ENCODE measurements around the gene PCDH18.

GRCh38 chr4:137558951-137559350 is 26.7 kb upstream of the PCDH18 start:
- TF ChIP-seq, protein P1, sequence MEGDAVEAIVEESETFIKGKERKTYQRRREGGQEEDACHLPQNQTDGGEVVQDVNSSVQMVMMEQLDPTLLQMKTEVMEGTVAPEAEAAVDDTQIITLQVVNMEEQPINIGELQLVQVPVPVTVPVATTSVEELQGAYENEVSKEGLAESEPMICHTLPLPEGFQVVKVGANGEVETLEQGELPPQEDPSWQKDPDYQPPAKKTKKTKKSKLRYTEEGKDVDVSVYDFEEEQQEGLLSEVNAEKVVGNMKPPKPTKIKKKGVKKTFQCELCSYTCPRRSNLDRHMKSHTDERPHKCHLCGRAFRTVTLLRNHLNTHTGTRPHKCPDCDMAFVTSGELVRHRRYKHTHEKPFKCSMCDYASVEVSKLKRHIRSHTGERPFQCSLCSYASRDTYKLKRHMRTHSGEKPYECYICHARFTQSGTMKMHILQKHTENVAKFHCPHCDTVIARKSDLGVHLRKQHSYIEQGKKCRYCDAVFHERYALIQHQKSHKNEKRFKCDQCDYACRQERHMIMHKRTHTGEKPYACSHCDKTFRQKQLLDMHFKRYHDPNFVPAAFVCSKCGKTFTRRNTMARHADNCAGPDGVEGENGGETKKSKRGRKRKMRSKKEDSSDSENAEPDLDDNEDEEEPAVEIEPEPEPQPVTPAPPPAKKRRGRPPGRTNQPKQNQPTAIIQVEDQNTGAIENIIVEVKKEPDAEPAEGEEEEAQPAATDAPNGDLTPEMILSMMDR (IDR thresholded peaks at IDR 0.05): no peak
- no peak for TF ChIP-seq POLR2A (IDR thresholded peaks at IDR 0.05)
